GM21619 (cell line): ENCODE measurements around the gene LRFN4.

Experiments
- ATAC-seq: cut with Tn5 transposase; IDR thresholded peaks from one replicate; pipeline ENCODE4 v1.9.1; 2021; ENCODE audit not compliant: unreplicated experiment

The LRFN4 gene

GRCh38 chr11:66845143-66845875 lies 11.6 kb upstream of the LRFN4 start:
- ATAC-seq = no peak

- ATAC-seq = no peak
Measured at GRCh38 chr11:66845876-66846212, 11.0 kb upstream of the LRFN4 start.

GRCh38 chr11:66846671-66847091 lies 10.2 kb upstream of the LRFN4 start:
- ATAC-seq = no peak

GRCh38 chr11:66847461-66848232 lies 9.2 kb upstream of the LRFN4 start:
- ATAC-seq = no peak

- ATAC-seq = no peak
Measured at GRCh38 chr11:66848671-66849500, 8.0 kb upstream of the LRFN4 start.

- ATAC-seq = no peak
Measured at GRCh38 chr11:66849501-66850234, 7.2 kb upstream of the LRFN4 start.

- no peak for ATAC-seq
Measured at GRCh38 chr11:66850235-66850587, 6.7 kb upstream of the LRFN4 start.

- no peak for ATAC-seq
Measured at GRCh38 chr11:66850588-66851238, 6.2 kb upstream of the LRFN4 start.

- no peak for ATAC-seq
Measured at GRCh38 chr11:66851239-66851596, 5.6 kb upstream of the LRFN4 start.

GRCh38 chr11:66851698-66852465 lies 5.0 kb upstream of the LRFN4 start:
- no peak for ATAC-seq

- no peak for ATAC-seq
Measured at GRCh38 chr11:66852466-66853241, 4.2 kb upstream of the LRFN4 start.

- ATAC-seq = no peak
Measured at GRCh38 chr11:66853242-66854229, 3.3 kb upstream of the LRFN4 start.

GRCh38 chr11:66854231-66854661 lies 2.6 kb upstream of the LRFN4 start:
- ATAC-seq = no peak

GRCh38 chr11:66854729-66855211 lies 2.1 kb upstream of the LRFN4 start:
- no peak for ATAC-seq

GRCh38 chr11:66855574-66856495 lies 1.0 kb upstream of the LRFN4 start:
- ATAC-seq = peak; percentile 73

- ATAC-seq = no peak
Measured at GRCh38 chr11:66857234-66857926, 516 bp downstream of the LRFN4 start.
